Hepatocyte (in vitro differentiated cells): ENCODE results near the gene ADAMTS3. TPM values are rescaled to one million over a fixed set of nuclear protein-coding genes. Genes with fewer than 3 reads are reported as not detected.

Experiments used
- DNase-seq: peaks from one replicate; pipeline ENCODE4 v3.0.0-alpha.2; 2016; ENCODE audit warnings: low spot score
- H2AFZ ChIP-seq: fragments of 200-600 bp; sonication (generic); 2 replicates; pipeline ENCODE4 v1.6.0; 2016; ENCODE audit warnings: antibody characterized with exemption, mild to moderate bottlenecking
- H3K27ac ChIP-seq: fragments of 200-600 bp; sonication (generic); 2 replicates; pipeline ENCODE4 v1.5.1; 2016; ENCODE audit warnings: mild to moderate bottlenecking
- H3K27me3 ChIP-seq: fragments of 200-600 bp; sonication (generic); 2 replicates; pipeline ENCODE4 v1.6.1; 2016
- H3K36me3 ChIP-seq: fragments of 200-600 bp; sonication (generic); replicated peaks from 2 replicates; pipeline ENCODE4 v1.5.1; 2016; ENCODE audit warnings: low read depth; ENCODE audit not compliant: insufficient read depth
- H3K4me1 ChIP-seq: fragments of 200-600 bp; sonication (generic); 2 replicates; pipeline ENCODE4 v1.5.1; 2016; ENCODE audit warnings: mild to moderate bottlenecking, moderate library complexity; ENCODE audit not compliant: insufficient read depth
- H3K4me2 ChIP-seq: fragments of 200-600 bp; sonication (generic); 2 replicates; pipeline ENCODE4 v1.6.0; 2016
- H3K4me3 ChIP-seq: fragments of 200-600 bp; sonication (generic); 2 replicates; pipeline ENCODE4 v1.5.1; 2016; ENCODE audit warnings: mild to moderate bottlenecking
- H3K79me2 ChIP-seq: fragments of 200-600 bp; sonication (generic); 2 replicates; pipeline ENCODE4 v1.6.0; 2017; ENCODE audit warnings: mild to moderate bottlenecking
- H3K9me2 ChIP-seq: fragments of 200-600 bp; sonication (generic); replicated peaks from 2 replicates; pipeline ENCODE4 v1.6.0; 2017; ENCODE audit warnings: mild to moderate bottlenecking; ENCODE audit not compliant: insufficient read depth
- H3K9me3 ChIP-seq: fragments of 200-600 bp; sonication (generic); 2 replicates; pipeline ENCODE4 v1.5.1; 2016; ENCODE audit warnings: low read depth, mild to moderate bottlenecking
- H4K20me1 ChIP-seq: fragments of 200-600 bp; sonication (generic); 2 replicates; pipeline ENCODE4 v1.6.0; 2016; ENCODE audit warnings: mild to moderate bottlenecking; ENCODE audit not compliant: insufficient read depth, poor library complexity, severe bottlenecking
- CTCF ChIP-seq: fragments of 200-600 bp; sonication (generic); IDR thresholded peaks from 2 replicates; pipeline ENCODE4 v1.5.1; 2016; ENCODE audit warnings: antibody characterized with exemption, mild to moderate bottlenecking; ENCODE audit not compliant: poor library complexity
- EZH2 ChIP-seq: fragments of 200-600 bp; sonication (generic); IDR thresholded peaks from 2 replicates; pipeline ENCODE4 v1.6.1; 2016; ENCODE audit warnings: antibody characterized with exemption, mild to moderate bottlenecking, borderline replicate concordance
- EZH2phosphoT487 ChIP-seq: fragments of 200-600 bp; sonication (generic); IDR thresholded peaks from one replicate; pipeline ENCODE4 v1.6.1; 2018; ENCODE audit warnings: antibody characterized with exemption, mild to moderate bottlenecking, low read depth, moderate library complexity; ENCODE audit not compliant: unreplicated experiment, severe bottlenecking
- WGBS: methylation state at CpG from one replicate; pipeline ENCODE4 v1.1.6; 2016; ENCODE audit warnings: low lambda C conversion rate; ENCODE audit errors: missing lambda C conversion rate; 5-methylcytosine and 5-hydroxymethylcytosine counted together
- polyA plus RNA-seq: library from polyadenylated mRNA; unstranded; fragments of >200 nt; fragmentation: Nextera tagmentation; extraction: Ambion mirVana; gene quantifications from 2 replicates; pipeline ENCODE4 v1.2.1, GENCODE V29; 2016
- total RNA-seq: library from RNA; depleted of rRNA; stranded (reverse); fragments of >200 nt; gene quantifications from 2 replicates; pipeline ENCODE4 v1.2.3, GENCODE V29; 2014

The ADAMTS3 gene
- total RNA-seq (3.8 and 5.8 TPM in 2 replicates), polyA plus RNA-seq (0.59 and 1.2 TPM in 2 replicates)

GRCh38 chr4:72568959-72569718 lies at the start of gene ADAMTS3:
Gene ADAMTS3 (minus strand): TSS chr4:72569221. CDS start chr4:72568762, 459 bp downstream.
- TF ChIP-seq EZH2phosphoT487: no peak
- TF ChIP-seq CTCF: peak; percentile 3
- H3K79me2 ChIP-seq: no peaks in the 10 kb centered on the region
- peak within 1 kb of the TSS; percentile 87 for H2AFZ ChIP-seq
- peak; percentile 85 for DNase-seq
- under 1% methylated on average over 27 of the region's 59 CpGs for WGBS
- no peaks in the 10 kb centered on the region for H3K9me2 ChIP-seq
- no peaks in the 10 kb centered on the region for H3K9me3 ChIP-seq
- H3K36me3 ChIP-seq: no peaks in the 10 kb centered on the region
- peak within 1 kb of the TSS; percentile 68 for H3K27ac ChIP-seq
- no peaks in the 10 kb centered on the region for H3K27me3 ChIP-seq
- no peaks in the 10 kb centered on the region for H4K20me1 ChIP-seq
- peak within 1 kb of the TSS; percentile 92 for H3K4me3 ChIP-seq
- peak within 1 kb of the TSS; percentile 98 for H3K4me2 ChIP-seq
- no peaks in the 10 kb centered on the region for H3K4me1 ChIP-seq

- Histone ChIP-seq H3K36me3 (no peaks in the 10 kb centered on the region), H3K27me3 (no peaks in the 10 kb centered on the region), H3K9me2 (no peaks in the 10 kb centered on the region), H3K4me2 (no peak overlapping the region), H3K4me3 (no peak overlapping the region), H3K9me3 (no peaks in the 10 kb centered on the region), H3K27ac (no peak overlapping the region), H3K4me1 (no peaks in the 10 kb centered on the region), H2AFZ (no peak overlapping the region), H3K79me2 (no peaks in the 10 kb centered on the region), H4K20me1 (no peaks in the 10 kb centered on the region)
- 63% methylated on average over 2 of the region's 2 CpGs for WGBS
- TF ChIP-seq CTCF: no peak
- TF ChIP-seq EZH2: no peak
- TF ChIP-seq EZH2phosphoT487: no peak
- no peak for DNase-seq
These were observed 44.9 kb upstream of the ADAMTS3 start for GRCh38 chr4:72613959-72614358.

- H2AFZ ChIP-seq: no peak overlapping the region
- H3K27me3 ChIP-seq: no peaks in the 10 kb centered on the region
- H3K9me3 ChIP-seq: no peaks in the 10 kb centered on the region
- H3K4me2 ChIP-seq: no peak overlapping the region
- no peaks in the 10 kb centered on the region for H3K79me2 ChIP-seq
- TF ChIP-seq EZH2phosphoT487 (no peak), EZH2 (no peak), CTCF (no peak)
- 69% methylated on average over 2 of the region's 2 CpGs for WGBS
- no peak overlapping the region for H3K4me3 ChIP-seq
- no peaks in the 10 kb centered on the region for H3K9me2 ChIP-seq
- H3K36me3 ChIP-seq: no peaks in the 10 kb centered on the region
- H3K4me1 ChIP-seq: no peaks in the 10 kb centered on the region
- H4K20me1 ChIP-seq: no peaks in the 10 kb centered on the region
- H3K27ac ChIP-seq: no peak overlapping the region
- no peak for DNase-seq
These were observed 37.7 kb upstream of the ADAMTS3 start for GRCh38 chr4:72606751-72607150.
